ENCODE measurements around the gene MACROH2A1. TPM values are rescaled to one million over a fixed set of nuclear protein-coding genes. Genes with fewer than 3 reads are reported as not detected.

The MACROH2A1 gene
- total RNA-seq, 2 donors from 2014 or later: 84.8 to 173 TPM

- H3K4me1 Mint-ChIP-seq: no peaks in the 10 kb centered on the region
- no peaks in the 10 kb centered on the region for H3K9me3 Mint-ChIP-seq
- H3K27ac Mint-ChIP-seq: no peak overlapping the region
- peaks cover 12% of the 10 kb centered on the region for H3K27me3 Mint-ChIP-seq
- H3K4me3 Mint-ChIP-seq: no peak overlapping the region
- ATAC-seq (replicated peaks): no peak
- H3K36me3 Mint-ChIP-seq (ENCODE audit: low read depth): no peaks in the 10 kb centered on the region
Measured at GRCh38 chr5:135439231-135440205, 40.5 kb upstream of the MACROH2A1 start.

- Mint-ChIP-seq H3K36me3 (ENCODE audit: low read depth) (no peaks in the 10 kb centered on the region), H3K27ac (no peak overlapping the region), H3K9me3 (no peaks in the 10 kb centered on the region), H3K27me3 (peaks cover 8% of the 10 kb centered on the region), H3K4me1 (no peaks in the 10 kb centered on the region), H3K4me3 (no peak overlapping the region)
- no peak for ATAC-seq (replicated peaks)
Measured at GRCh38 chr5:135438636-135439221, 39.7 kb upstream of the MACROH2A1 start.

GRCh38 chr5:135437796-135438560 is 38.9 kb upstream of the MACROH2A1 start:
- H3K9me3 Mint-ChIP-seq: no peaks in the 10 kb centered on the region
- H3K27ac Mint-ChIP-seq: no peak overlapping the region
- H3K27me3 Mint-ChIP-seq: peaks cover 8% of the 10 kb centered on the region
- no peaks in the 10 kb centered on the region for H3K4me1 Mint-ChIP-seq
- H3K4me3 Mint-ChIP-seq: no peak overlapping the region
- H3K36me3 Mint-ChIP-seq (ENCODE audit: low read depth): no peaks in the 10 kb centered on the region
- no peak for ATAC-seq (replicated peaks)

- no peaks in the 10 kb centered on the region for H3K4me1 Mint-ChIP-seq
- ATAC-seq (replicated peaks): no peak
- peaks cover 8% of the 10 kb centered on the region for H3K27me3 Mint-ChIP-seq
- H3K27ac Mint-ChIP-seq: no peak overlapping the region
- no peak overlapping the region for H3K4me3 Mint-ChIP-seq
- H3K9me3 Mint-ChIP-seq: no peaks in the 10 kb centered on the region
- H3K36me3 Mint-ChIP-seq (ENCODE audit: low read depth): no peaks in the 10 kb centered on the region
Measured at GRCh38 chr5:135437422-135437795, 38.4 kb upstream of the MACROH2A1 start.

- Mint-ChIP-seq H3K4me3 (no peak overlapping the region), H3K4me1 (no peaks in the 10 kb centered on the region), H3K36me3 (ENCODE audit: low read depth) (no peaks in the 10 kb centered on the region), H3K27me3 (peaks cover 8% of the 10 kb centered on the region), H3K9me3 (no peaks in the 10 kb centered on the region), H3K27ac (no peak overlapping the region)
- no peak for ATAC-seq (replicated peaks)
Measured at GRCh38 chr5:135436951-135437418, 38.0 kb upstream of the MACROH2A1 start.

GRCh38 chr5:135435467-135436330 is 36.7 kb upstream of the MACROH2A1 start:
- peaks cover 11% of the 10 kb centered on the region for H3K27me3 Mint-ChIP-seq
- no peaks in the 10 kb centered on the region for H3K4me1 Mint-ChIP-seq
- ATAC-seq (replicated peaks): no peak
- no peaks in the 10 kb centered on the region for H3K9me3 Mint-ChIP-seq
- H3K27ac Mint-ChIP-seq: no peak overlapping the region
- H3K4me3 Mint-ChIP-seq: no peak overlapping the region
- H3K36me3 Mint-ChIP-seq (ENCODE audit: low read depth): no peaks in the 10 kb centered on the region

- H3K4me1 Mint-ChIP-seq: no peaks in the 10 kb centered on the region
- ATAC-seq (replicated peaks): no peak
- no peak overlapping the region for H3K27ac Mint-ChIP-seq
- H3K36me3 Mint-ChIP-seq (ENCODE audit: low read depth): no peaks in the 10 kb centered on the region
- peaks cover 11% of the 10 kb centered on the region for H3K27me3 Mint-ChIP-seq
- H3K4me3 Mint-ChIP-seq: no peak overlapping the region
- no peaks in the 10 kb centered on the region for H3K9me3 Mint-ChIP-seq
Measured at GRCh38 chr5:135434591-135435466, 35.8 kb upstream of the MACROH2A1 start.

GRCh38 chr5:135433681-135434426 is 34.8 kb upstream of the MACROH2A1 start:
- no peak for ATAC-seq (replicated peaks)
- Mint-ChIP-seq H3K9me3 (peaks cover under 1% of the 10 kb centered on the region), H3K4me3 (no peak overlapping the region), H3K36me3 (ENCODE audit: low read depth) (no peaks in the 10 kb centered on the region), H3K4me1 (no peaks in the 10 kb centered on the region), H3K27ac (no peak overlapping the region), H3K27me3 (peaks cover 11% of the 10 kb centered on the region)

- no peak for ATAC-seq (replicated peaks)
- Mint-ChIP-seq H3K9me3 (peaks cover 5% of the 10 kb centered on the region), H3K4me3 (no peak overlapping the region), H3K27me3 (peaks cover 19% of the 10 kb centered on the region), H3K4me1 (no peaks in the 10 kb centered on the region), H3K27ac (no peak overlapping the region), H3K36me3 (ENCODE audit: low read depth) (no peaks in the 10 kb centered on the region)
Measured at GRCh38 chr5:135432113-135432512, 33.1 kb upstream of the MACROH2A1 start.

GRCh38 chr5:135430135-135430437 is 31.1 kb upstream of the MACROH2A1 start:
- no peak for ATAC-seq (replicated peaks)
- peaks cover 5% of the 10 kb centered on the region for H3K9me3 Mint-ChIP-seq
- H3K4me1 Mint-ChIP-seq: no peaks in the 10 kb centered on the region
- H3K27me3 Mint-ChIP-seq: peaks cover 14% of the 10 kb centered on the region
- H3K36me3 Mint-ChIP-seq (ENCODE audit: low read depth): no peaks in the 10 kb centered on the region
- H3K27ac Mint-ChIP-seq: no peak overlapping the region
- H3K4me3 Mint-ChIP-seq: no peak overlapping the region

GRCh38 chr5:135429301-135430134 is 30.5 kb upstream of the MACROH2A1 start:
- H3K4me3 Mint-ChIP-seq: no peak overlapping the region
- peaks cover 16% of the 10 kb centered on the region for H3K27me3 Mint-ChIP-seq
- no peak for ATAC-seq (replicated peaks)
- peaks cover 5% of the 10 kb centered on the region for H3K9me3 Mint-ChIP-seq
- no peaks in the 10 kb centered on the region for H3K4me1 Mint-ChIP-seq
- no peaks in the 10 kb centered on the region for H3K36me3 Mint-ChIP-seq (ENCODE audit: low read depth)
- H3K27ac Mint-ChIP-seq: no peak overlapping the region

GRCh38 chr5:135428586-135428985 is 29.6 kb upstream of the MACROH2A1 start:
- Mint-ChIP-seq H3K27ac (no peak overlapping the region), H3K27me3 (peaks cover 21% of the 10 kb centered on the region), H3K9me3 (peaks cover 5% of the 10 kb centered on the region), H3K4me3 (no peak overlapping the region), H3K4me1 (no peaks in the 10 kb centered on the region), H3K36me3 (ENCODE audit: low read depth) (no peaks in the 10 kb centered on the region)
- no peak for ATAC-seq (replicated peaks)
